GM21423 (cell line): ENCODE data around the gene MON2.
"Not testable (repeated sequence)": the region's sequence is repeated elsewhere in the genome, so short reads cannot be mapped to it uniquely, and the experiment has no call there.

ENCODE experiments used
- ATAC-seq: cut with Tn5 transposase; IDR thresholded peaks from one replicate; pipeline ENCODE4 v1.9.1; 2021; ENCODE audit warnings: mild to moderate bottlenecking, moderate library complexity; ENCODE audit not compliant: unreplicated experiment

Gene MON2

GRCh38 chr12:62469704-62470103, 3.1 kb downstream of the MON2 start:
- no peak for ATAC-seq

- no peak for ATAC-seq
These were observed 5.1 kb downstream of the MON2 start for GRCh38 chr12:62471734-62472133.

- ATAC-seq = no peak
These were observed 5.8 kb downstream of the MON2 start for GRCh38 chr12:62472472-62472871.

- no peak for ATAC-seq
These were observed 15.4 kb downstream of the MON2 start for GRCh38 chr12:62481843-62482540.

- no peak for ATAC-seq
These were observed 16.1 kb downstream of the MON2 start for GRCh38 chr12:62482769-62483168.

GRCh38 chr12:62484233-62484632, 17.6 kb downstream of the MON2 start:
- no peak for ATAC-seq

- no peak for ATAC-seq
These were observed 39.2 kb downstream of the MON2 start for GRCh38 chr12:62505786-62506185.

GRCh38 chr12:62512901-62513300, 46.3 kb downstream of the MON2 start:
- no peak for ATAC-seq

GRCh38 chr12:62514080-62514479, 47.5 kb downstream of the MON2 start:
- not testable (repeated sequence) for ATAC-seq

GRCh38 chr12:62516927-62517326, 50.3 kb downstream of the MON2 start:
- ATAC-seq = no peak

- no peak for ATAC-seq
These were observed 51.3 kb downstream of the MON2 start for GRCh38 chr12:62517887-62518286.

- ATAC-seq = no peak
These were observed 52.4 kb downstream of the MON2 start for GRCh38 chr12:62519043-62519442.

GRCh38 chr12:62520361-62520760, 53.7 kb downstream of the MON2 start:
- ATAC-seq = no peak

GRCh38 chr12:62522984-62523383, 56.4 kb downstream of the MON2 start:
- ATAC-seq = peak; percentile 62

GRCh38 chr12:62523619-62524018, 57.0 kb downstream of the MON2 start:
- no peak for ATAC-seq

- no peak for ATAC-seq
These were observed 58.6 kb downstream of the MON2 start for GRCh38 chr12:62525271-62525670.

- ATAC-seq = no peak
These were observed 64.0 kb downstream of the MON2 start for GRCh38 chr12:62530596-62530995.

GRCh38 chr12:62532333-62532732, 65.7 kb downstream of the MON2 start:
- ATAC-seq = no peak

- peak; percentile 58 for ATAC-seq
These were observed 66.6 kb downstream of the MON2 start for GRCh38 chr12:62533087-62533754.

GRCh38 chr12:62533755-62534107, 67.1 kb downstream of the MON2 start:
- ATAC-seq = peak; percentile 56

- no peak for ATAC-seq
These were observed 69.9 kb downstream of the MON2 start for GRCh38 chr12:62536546-62536945.

GRCh38 chr12:62537551-62537950, 70.9 kb downstream of the MON2 start:
- ATAC-seq = no peak

GRCh38 chr12:62540354-62540753, 73.7 kb downstream of the MON2 start:
- ATAC-seq = no peak
